Forelimb muscle (tissue), 1 donor: ENCODE measurements around the gene PPFIBP1. TPM values are rescaled to one million over a fixed set of nuclear protein-coding genes. Genes with fewer than 3 reads are reported as not detected.
A peak's percentile ranks its signal among the peaks of the same experiment; 100 is the strongest.
"Not testable (repeated sequence)": the region's sequence is repeated elsewhere in the genome, so short reads cannot be mapped to it uniquely, and the experiment has no call there.

ENCODE experiments used
- DNase-seq: peaks from one replicate; pipeline ENCODE4 v3.0.0-alpha.2; 2013; ENCODE audit warnings: low read depth
- polyA plus RNA-seq: library from polyadenylated mRNA; unstranded; fragments of 120-200 nt; gene quantifications from one replicate; pipeline ENCODE4 v1.2.1, GENCODE V29; 2013; ENCODE audit not compliant: insufficient read length

Gene PPFIBP1
- polyA plus RNA-seq, 1 donor, result 28.1 TPM

GRCh38 chr12:27591698-27592097 lies 67.7 kb downstream of the PPFIBP1 start:
- not testable (repeated sequence) for DNase-seq

GRCh38 chr12:27592548-27592947 lies 68.5 kb downstream of the PPFIBP1 start:
- DNase-seq, result peak; percentile 77

GRCh38 chr12:27593266-27593665 lies 69.3 kb downstream of the PPFIBP1 start:
- DNase-seq, result no peak

- peak; percentile 94 for DNase-seq
Observed at GRCh38 chr12:27595231-27595642, 71.2 kb downstream of the PPFIBP1 start.

GRCh38 chr12:27598866-27599265 lies 74.9 kb downstream of the PPFIBP1 start:
- DNase-seq, result not testable (repeated sequence)

- DNase-seq, result not testable (repeated sequence)
Observed at GRCh38 chr12:27601056-27601828, 77.2 kb downstream of the PPFIBP1 start.

GRCh38 chr12:27602516-27602915 lies 78.5 kb downstream of the PPFIBP1 start:
- DNase-seq, result no peak

GRCh38 chr12:27604431-27604830 lies 80.4 kb downstream of the PPFIBP1 start:
- DNase-seq, result no peak

GRCh38 chr12:27606986-27607385 lies 83.0 kb downstream of the PPFIBP1 start:
- DNase-seq, result no peak

GRCh38 chr12:27607591-27607990 lies 83.6 kb downstream of the PPFIBP1 start:
- DNase-seq, result no peak

- DNase-seq, result no peak
Observed at GRCh38 chr12:27608890-27609289, 84.9 kb downstream of the PPFIBP1 start.

- DNase-seq, result no peak
Observed at GRCh38 chr12:27610374-27610773, 86.4 kb downstream of the PPFIBP1 start.

GRCh38 chr12:27614386-27614785 lies 90.4 kb downstream of the PPFIBP1 start:
- DNase-seq, result no peak

GRCh38 chr12:27614866-27615265 lies 90.9 kb downstream of the PPFIBP1 start:
- no peak for DNase-seq

GRCh38 chr12:27615331-27615891 lies 91.4 kb downstream of the PPFIBP1 start:
- no peak for DNase-seq

GRCh38 chr12:27616356-27617142 lies 92.5 kb downstream of the PPFIBP1 start:
- no peak for DNase-seq

- no peak for DNase-seq
Observed at GRCh38 chr12:27618836-27619235, 94.8 kb downstream of the PPFIBP1 start.

GRCh38 chr12:27619308-27619707 lies 95.3 kb downstream of the PPFIBP1 start:
- no peak for DNase-seq

GRCh38 chr12:27620121-27620520 lies 96.1 kb downstream of the PPFIBP1 start:
- DNase-seq, result no peak

GRCh38 chr12:27622436-27623195 lies 98.6 kb downstream of the PPFIBP1 start:
- no peak for DNase-seq

GRCh38 chr12:27623645-27624044 lies 99.6 kb downstream of the PPFIBP1 start:
- no peak for DNase-seq

- no peak for DNase-seq
Observed at GRCh38 chr12:27624586-27624985, 100.6 kb downstream of the PPFIBP1 start.
